Heart left ventricle (tissue), 16 donors: ENCODE results near the gene CTDSP2. TPM values are rescaled to one million over a fixed set of nuclear protein-coding genes. Genes with fewer than 3 reads are reported as not detected.

Experiments used
- ATAC-seq, 4 donors: fragments of 200-7000 bp; cut with Tn5 transposase; one replicate each; pipeline ENCODE4 v1.9.1; 2020 to 2022; ENCODE audit warnings: moderate library complexity in 4 of 4, mild to moderate bottlenecking in 3 of 4, moderate number of reproducible peaks in 1 of 4
- DNase-seq, 5 donors: peaks; one replicate each; pipeline ENCODE4 v3.0.0-alpha.2; 2020
- H3K27ac ChIP-seq, 12 donors: fragments of 200-600 bp; sonication (generic) in 4 of 12; one replicate each; pipeline versions ENCODE4 v1.5.0 to v1.8.0; 2016 to 2022; ENCODE audit warnings: mild to moderate bottlenecking in 2 of 12
- H3K27me3 ChIP-seq, 9 donors: fragments of 200-600 bp; sonication (generic) in 2 of 9; one replicate each; pipeline versions ENCODE4 v1.5.1 to v1.8.0; 2016 to 2022; ENCODE audit warnings: mild to moderate bottlenecking in 3 of 9
- H3K36me3 ChIP-seq, 9 donors: fragments of 200-600 bp; sonication (generic) in 2 of 9; one replicate each; pipeline versions ENCODE4 v1.5.0 to v1.8.0; 2018 to 2022; ENCODE audit warnings: mild to moderate bottlenecking in 2 of 9
- H3K4me1 ChIP-seq, 12 donors: fragments of 200-600 bp; sonication (generic) in 4 of 12; one replicate each; pipeline versions ENCODE4 v1.5.0 to v1.8.0; 2016 to 2022; ENCODE audit warnings: mild to moderate bottlenecking in 3 of 12
- H3K4me3 ChIP-seq, 12 donors: fragments of 200-600 bp; sonication (generic) in 4 of 12; one replicate each; pipeline versions ENCODE4 v1.5.0 to v1.8.0; 2017 to 2022; ENCODE audit warnings: mild to moderate bottlenecking in 9 of 12, moderate library complexity in 4 of 12
- H3K9me3 ChIP-seq, 12 donors: fragments of 200-600 bp; sonication (generic) in 4 of 12; one replicate each; pipeline versions ENCODE4 v1.5.0 to v1.8.0; 2016 to 2022; ENCODE audit warnings: mild to moderate bottlenecking in 1 of 12
- CTCF ChIP-seq, 12 donors: fragments of 200-600 bp; sonication (generic) in 4 of 12; IDR thresholded peaks; one replicate each; pipeline versions ENCODE4 v1.5.0 to v1.8.0; 2018 to 2022; ENCODE audit warnings: antibody characterized with exemption in 12 of 12, mild to moderate bottlenecking in 5 of 12
- POLR2A ChIP-seq, 2 donors: fragments of 450-650 bp; IDR thresholded peaks; one replicate each; pipeline ENCODE4 v1.6.1; 2017; ENCODE audit warnings: antibody characterized with exemption in 2 of 2, mild to moderate bottlenecking in 2 of 2, moderate library complexity in 2 of 2
- WGBS, 4 donors: extraction: QIAGEN DNeasy Blood & Tissue Kit in 2 of 4; methylation state at CpG; one replicate each; pipeline versions ENCODE4 v1.1.5 to v1.1.7; 2013 to 2018; 5-methylcytosine and 5-hydroxymethylcytosine counted together
- intact Hi-C, 10 donors: fragments of 100-400 bp; cut with DNase I; formaldehyde crosslinking; loops; one replicate each; pipeline versions ENCODE4 v1.11.1 to v1.14.2; 2022
- polyA plus RNA-seq, 2 donors: library from polyadenylated mRNA; stranded (reverse); fragments of 200-250 nt; gene quantifications; one replicate each; pipeline ENCODE4 v1.2.3, GENCODE V29; 2013
- total RNA-seq, 9 donors: library from RNA; depleted of rRNA in 2 of 9; stranded (reverse); fragments of >200 nt in 2 of 9; fragmentation: NEBNext Ultra II Directional in 3 of 9; extraction: Animal tissue kit (Norgen Biotek cat#: 25700) in 3 of 9; gene quantifications; one replicate each; pipeline versions ENCODE4 v1.1.0 to v1.2.4, GENCODE V29; 2016 to 2023
- donor health status: ischemic (EF 13 %, LVEDD 7.1; RV severe dilation, severe dysfunction).
- donor health status: healthy with polysubstance abuse.
- donor health status: DM: no; HTN: yes; CAD: no.
- donor health status: DM: no; HTN: no; CAD: no.
- donor health status: ischemic (EF 25% LVEDD 6.9; RV normal size, moderate dysfunction).
- donor health status: ischemic (EF 25% LVEDD 5.7; RV mildly dilated, moderate dysfunction).
- donor health status: healthy.
- donor health status: DM: yes; HTN: yes; CAD: no.
- donor health status: ischemic (EF 35%, LVEDD 5.7; RV mildly dilated, moderate dysfunction).
- donor health status: nonischemic (EF 11% LVEDD 7.7; RV severe dilation, severe dysfunction).
- donor health status: DM: yes; HTN: yes; CAD: no.
- donor health status: PGD.
- donor health status: ischemic (EF 29% LVEDD 5.4; RV normal size, mild dysfunction).
- donor health status: nonischemic (EF 23%, LVEDD 6.1; RV moderate dilation, normal function).

The CTDSP2 gene
- total and polyA plus RNA-seq, 11 donors = 28.0 to 191 (median 82.9) TPM

- Histone ChIP-seq H3K4me3 (no peak overlapping the region), H3K9me3 (no peaks in the 10 kb centered on the region), H3K27ac (peak overlapping the region in 1 of 12 donors; percentile 90), H3K27me3 (peaks cover 0 to 10% (median 0%) of the 10 kb centered on the region in 9 donors), H3K4me1 (peaks cover 0 to 48% (median 33%) of the 10 kb centered on the region in 12 donors), H3K36me3 (no peaks in the 10 kb centered on the region)
- intact Hi-C loops = loop anchor here in 2 of 10 donors (5.0 kb wide), 2 partner anchors 43 to 48 kb away; no protein-coding TSS in a partner anchor
- DNase-seq (no peak), ATAC-seq (no peak)
- 86 to 93% (median 93%) methylated on average over 2 of the region's 2 CpGs for WGBS, 4 donors
- TF ChIP-seq CTCF (IDR thresholded peaks at IDR 0.05) (no peak), POLR2A (IDR thresholded peaks at IDR 0.05) (no peak)
Observed at GRCh38 chr12:57849035-57849434, 2.5 kb upstream of the CTDSP2 start.

- Histone ChIP-seq H3K27me3 (peaks cover 0 to 10% (median 0%) of the 10 kb centered on the region in 9 donors), H3K4me3 (no peak overlapping the region), H3K27ac (peak overlapping the region in 1 of 12 donors; percentile 97), H3K9me3 (no peaks in the 10 kb centered on the region), H3K4me1 (peaks cover 4 to 49% (median 38%) of the 10 kb centered on the region in 12 donors), H3K36me3 (no peaks in the 10 kb centered on the region)
- 80 to 94% (median 90%) methylated on average over 3 of the region's 3 CpGs for WGBS, 4 donors
- ATAC-seq (no peak), DNase-seq (no peak)
- TF ChIP-seq CTCF (IDR thresholded peaks at IDR 0.05) (no peak), POLR2A (IDR thresholded peaks at IDR 0.05) (no peak)
- intact Hi-C loops = loop anchor here in 2 of 10 donors (5.0 kb wide), 2 partner anchors 44 to 49 kb away; no protein-coding TSS in a partner anchor
Observed at GRCh38 chr12:57848208-57848607, 1.7 kb upstream of the CTDSP2 start.

GRCh38 chr12:57846285-57846576 lies 298 bp downstream of the CTDSP2 start:
- no peaks in the 10 kb centered on the region for H3K27me3 ChIP-seq
- WGBS, 4 donors = 0% methylated on average over 5 to 26 of the region's 26 CpGs
- ATAC-seq = peak in 1 of 4 donors; percentile 27
- no peaks in the 10 kb centered on the region for H3K9me3 ChIP-seq
- no peak for TF ChIP-seq CTCF (IDR thresholded peaks at IDR 0.05)
- TF ChIP-seq POLR2A (IDR thresholded peaks at IDR 0.05) = no peak
- DNase-seq = no peak
- H3K27ac ChIP-seq = peak overlapping the region; percentile 97 to 100 (median 100)
- intact Hi-C loops = loop anchor here in 5 of 10 donors (2.0 to 5.0 kb wide), 5 partner anchors 19 to 51 kb away; no protein-coding TSS in a partner anchor
- peaks cover 0 to 6% (median 0%) of the 10 kb centered on the region in 9 donors for H3K36me3 ChIP-seq
- peak overlapping the region; percentile 72 to 100 (median 96) for H3K4me3 ChIP-seq
- H3K4me1 ChIP-seq = peaks cover 21 to 49% (median 44%) of the 10 kb centered on the region in 12 donors

- DNase-seq = peak; percentile 81 to 90 (median 84)
- H3K36me3 ChIP-seq = peaks cover 0 to 6% (median 0%) of the 10 kb centered on the region in 9 donors
- peak; percentile 3 to 45 (median 32) for ATAC-seq
- WGBS, 4 donors = 0% methylated on average over 41 to 81 of the region's 81 CpGs
- H3K4me1 ChIP-seq = peaks cover 25 to 49% (median 44%) of the 10 kb centered on the region in 12 donors
- H3K4me3 ChIP-seq = peak overlapping the region; percentile 72 to 100 (median 96)
- no peaks in the 10 kb centered on the region for H3K27me3 ChIP-seq
- peak overlapping the region; percentile 97 to 100 (median 100) for H3K27ac ChIP-seq
- H3K9me3 ChIP-seq = no peaks in the 10 kb centered on the region
- intact Hi-C loops = loop anchor here in 8 of 10 donors (1.0 to 5.0 kb wide), 7 partner anchors 19 to 52 kb away; no protein-coding TSS in a partner anchor
- TF ChIP-seq POLR2A (IDR thresholded peaks at IDR 0.05) (no peak), CTCF (IDR thresholded peaks at IDR 0.05) (no peak)
Observed at GRCh38 chr12:57845478-57846284, 848 bp downstream of the CTDSP2 start.
